ENCODE data around the gene ALCAM.

DNA sequence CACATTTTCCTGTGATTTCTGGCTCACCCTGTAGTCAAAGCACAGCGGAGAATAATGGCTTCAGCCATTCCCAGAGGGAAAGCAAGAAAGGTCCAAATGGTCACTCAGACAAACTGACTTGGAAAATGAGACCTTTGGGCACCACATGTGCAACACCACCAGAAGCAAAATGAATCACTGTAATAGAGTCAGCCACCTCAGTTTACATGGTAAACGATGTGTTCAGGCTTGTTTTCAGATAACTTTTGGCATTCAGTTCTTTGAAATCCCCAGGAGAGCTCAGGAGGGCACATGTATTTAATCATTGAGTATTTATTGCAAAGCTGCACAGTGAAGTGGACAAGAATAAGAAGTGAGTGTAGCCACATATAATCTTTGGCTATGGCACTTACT, 38.4 kb upstream of the ALCAM start:
- TF ChIP-seq TAF1 (IDR thresholded peaks at IDR 0.05; ENCODE audit: borderline replicate concordance, insufficient read depth, low read length) (no peak), POLR2AphosphoS5 (IDR thresholded peaks at IDR 0.05; ENCODE audit: low read depth, low read length) (no peak), FOXP2 (optimal IDR thresholded peaks at IDR 0.05; ENCODE audit: borderline replicate concordance, extremely low read depth, extremely low read length, insufficient read depth) (no peak), SIN3A (IDR thresholded peaks at IDR 0.05; ENCODE audit: borderline replicate concordance, insufficient read depth, low read length) (no peak)
- TF ChIP-seq, protein P1, sequence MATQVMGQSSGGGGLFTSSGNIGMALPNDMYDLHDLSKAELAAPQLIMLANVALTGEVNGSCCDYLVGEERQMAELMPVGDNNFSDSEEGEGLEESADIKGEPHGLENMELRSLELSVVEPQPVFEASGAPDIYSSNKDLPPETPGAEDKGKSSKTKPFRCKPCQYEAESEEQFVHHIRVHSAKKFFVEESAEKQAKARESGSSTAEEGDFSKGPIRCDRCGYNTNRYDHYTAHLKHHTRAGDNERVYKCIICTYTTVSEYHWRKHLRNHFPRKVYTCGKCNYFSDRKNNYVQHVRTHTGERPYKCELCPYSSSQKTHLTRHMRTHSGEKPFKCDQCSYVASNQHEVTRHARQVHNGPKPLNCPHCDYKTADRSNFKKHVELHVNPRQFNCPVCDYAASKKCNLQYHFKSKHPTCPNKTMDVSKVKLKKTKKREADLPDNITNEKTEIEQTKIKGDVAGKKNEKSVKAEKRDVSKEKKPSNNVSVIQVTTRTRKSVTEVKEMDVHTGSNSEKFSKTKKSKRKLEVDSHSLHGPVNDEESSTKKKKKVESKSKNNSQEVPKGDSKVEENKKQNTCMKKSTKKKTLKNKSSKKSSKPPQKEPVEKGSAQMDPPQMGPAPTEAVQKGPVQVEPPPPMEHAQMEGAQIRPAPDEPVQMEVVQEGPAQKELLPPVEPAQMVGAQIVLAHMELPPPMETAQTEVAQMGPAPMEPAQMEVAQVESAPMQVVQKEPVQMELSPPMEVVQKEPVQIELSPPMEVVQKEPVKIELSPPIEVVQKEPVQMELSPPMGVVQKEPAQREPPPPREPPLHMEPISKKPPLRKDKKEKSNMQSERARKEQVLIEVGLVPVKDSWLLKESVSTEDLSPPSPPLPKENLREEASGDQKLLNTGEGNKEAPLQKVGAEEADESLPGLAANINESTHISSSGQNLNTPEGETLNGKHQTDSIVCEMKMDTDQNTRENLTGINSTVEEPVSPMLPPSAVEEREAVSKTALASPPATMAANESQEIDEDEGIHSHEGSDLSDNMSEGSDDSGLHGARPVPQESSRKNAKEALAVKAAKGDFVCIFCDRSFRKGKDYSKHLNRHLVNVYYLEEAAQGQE (IDR thresholded peaks at IDR 0.05; ENCODE audit: insufficient read depth in 1 of 2, low read depth in 2 of 2, low read length in 2 of 2), result no peak
